Gastrocnemius medialis (tissue), 4 donors: Measurements from ENCODE around the gene DOC2B. TPM values are rescaled to one million over a fixed set of nuclear protein-coding genes. Genes with fewer than 3 reads are reported as not detected.
"Not testable (repeated sequence)": the region's sequence is repeated elsewhere in the genome, so short reads cannot be mapped to it uniquely, and the experiment has no call there.

Experiments
- ATAC-seq, 2 donors: fragments of 150-250 bp; one replicate each; pipeline ENCODE4 v1.9.1; 2016
- DNase-seq, 2 donors: peaks; one replicate each; pipeline ENCODE4 v3.0.0-alpha.2; 2019
- H3K27ac ChIP-seq, 4 donors: fragments of 200-600 bp; sonication (generic); 1 replicate in 1 of 4; 2 replicates in 3 of 4; pipeline ENCODE4 v1.5.1; 2016 to 2018; ENCODE audit warnings: mild to moderate bottlenecking in 2 of 4, moderate library complexity in 1 of 4
- H3K27me3 ChIP-seq, 3 donors: fragments of 200-600 bp; sonication (generic) in 2 of 3; 1 replicate in 1 of 3; 2 replicates in 2 of 3; pipeline versions ENCODE4 v1.5.1 to v1.6.0; 2016 to 2019; ENCODE audit warnings: mild to moderate bottlenecking in 1 of 3, moderate library complexity in 1 of 3
- H3K36me3 ChIP-seq, 2 donors: fragments of 200-600 bp; sonication (generic) in 1 of 2; one replicate each; pipeline ENCODE4 v1.5.1; 2017 to 2018
- H3K4me1 ChIP-seq, 2 donors: fragments of 200-600 bp; sonication (generic) in 1 of 2; one replicate each; pipeline ENCODE4 v1.5.1; 2016 to 2017; ENCODE audit warnings: mild to moderate bottlenecking in 2 of 2
- H3K4me3 ChIP-seq, 4 donors: fragments of 200-600 bp; sonication (generic) in 3 of 4; 1 replicate in 1 of 4; 2 replicates in 3 of 4; pipeline ENCODE4 v1.5.1; 2016 to 2019; ENCODE audit warnings: mild to moderate bottlenecking in 2 of 4
- H3K9me3 ChIP-seq, 3 donors: fragments of 200-600 bp; sonication (generic) in 2 of 3; 1 replicate in 1 of 3; 2 replicates in 2 of 3; pipeline ENCODE4 v1.5.1; 2016 to 2019
- CTCF ChIP-seq, 5 experiments: fragments of 450-650 bp in 3 of 5; fragments of 200-600 bp in 2 of 5; sonication (generic) in 2 of 5; IDR thresholded peaks in 4 of 5; conservative IDR thresholded peaks in 1 of 5; 1 replicate in 4 of 5; 2 replicates in 1 of 5; pipeline ENCODE4 v1.5.1; 2016 to 2019; ENCODE audit warnings: antibody characterized with exemption in 5 of 5, mild to moderate bottlenecking in 3 of 5, moderate library complexity in 3 of 5
- POLR2A ChIP-seq, 2 donors: fragments of 450-650 bp; IDR thresholded peaks; one replicate each; pipeline ENCODE4 v1.6.1; 2017; ENCODE audit warnings: antibody characterized with exemption in 2 of 2, mild to moderate bottlenecking in 2 of 2, moderate library complexity in 2 of 2
- in situ Hi-C, 4 donors: fragments of 200-750 bp; cut with MboI; loops; one replicate each; pipeline versions ENCODE4 v1.15.0 to v1.8.0; 2017; ENCODE audit warnings: low sequenced_read_pairs in 4 of 4
- intact Hi-C: fragments of 100-400 bp; cut with DNase I; formaldehyde crosslinking; loops from one replicate; pipeline ENCODE4 v1.15.1; 2023; ENCODE audit warnings: low total_unique reads
- total RNA-seq, 4 donors: library from RNA; depleted of rRNA; stranded (reverse); fragments of >200 nt; gene quantifications; one replicate each; pipeline versions ENCODE4 v1.1.0 to v1.2.3, GENCODE V29; 2016

The DOC2B gene
- total RNA-seq, 4 donors from 2014 or later: 1.1 to 4.0 (median 3.8) TPM

- DNase-seq (no peak), ATAC-seq (no peak)
- Histone ChIP-seq H3K27me3 (no peaks in the 10 kb centered on the region), H3K4me1 (no peaks in the 10 kb centered on the region), H3K4me3 (no peak overlapping the region), H3K27ac (no peak overlapping the region), H3K9me3 (no peaks in the 10 kb centered on the region), H3K36me3 (no peaks in the 10 kb centered on the region)
- in situ Hi-C loops: no loop called here
- TF ChIP-seq CTCF (IDR thresholded peaks at IDR 0.05 in 4 of 5, conservative IDR thresholded peaks at IDR 0.05 in 1 of 5) (no peak), POLR2A (IDR thresholded peaks at IDR 0.05) (no peak)
- intact Hi-C loops: no loop called here
Observed at GRCh38 chr17:208429-208828, 27.0 kb upstream of the DOC2B start.

GRCh38 chr17:207775-208174 lies 26.3 kb upstream of the DOC2B start:
- DNase-seq (no peak), ATAC-seq (no peak)
- intact Hi-C loops (no loop called here), in situ Hi-C loops (no loop called here)
- Histone ChIP-seq H3K4me1 (no peaks in the 10 kb centered on the region), H3K36me3 (no peaks in the 10 kb centered on the region), H3K4me3 (no peak overlapping the region), H3K9me3 (no peaks in the 10 kb centered on the region), H3K27me3 (no peaks in the 10 kb centered on the region), H3K27ac (no peak overlapping the region)
- TF ChIP-seq POLR2A (IDR thresholded peaks at IDR 0.05) (no peak), CTCF (IDR thresholded peaks at IDR 0.05 in 4 of 5, conservative IDR thresholded peaks at IDR 0.05 in 1 of 5) (no peak)

GRCh38 chr17:206941-207560 lies 25.6 kb upstream of the DOC2B start:
- no peak for ATAC-seq
- in situ Hi-C loops: no loop called here

GRCh38 chr17:206484-206883 lies 25.0 kb upstream of the DOC2B start:
- H3K4me3 ChIP-seq, ATAC-seq, DNase-seq, H3K27ac ChIP-seq, intact Hi-C loops, H3K27me3 ChIP-seq, H3K36me3 ChIP-seq, H3K9me3 ChIP-seq, in situ Hi-C loops, H3K4me1 ChIP-seq: not testable (repeated sequence)

More at GRCh38 chr17:206941-207560, 25.6 kb upstream of the DOC2B start:
- Histone ChIP-seq H3K9me3 (no peaks in the 10 kb centered on the region), H3K27me3 (no peaks in the 10 kb centered on the region), H3K4me3 (no peak overlapping the region), H3K4me1 (no peaks in the 10 kb centered on the region), H3K36me3 (no peaks in the 10 kb centered on the region), H3K27ac (no peak overlapping the region)
- TF ChIP-seq CTCF (IDR thresholded peaks at IDR 0.05 in 4 of 5, conservative IDR thresholded peaks at IDR 0.05 in 1 of 5) (no peak), POLR2A (IDR thresholded peaks at IDR 0.05) (no peak)
- no peak for DNase-seq
- intact Hi-C loops: no loop called here

- intact Hi-C loops (no loop called here), in situ Hi-C loops (no loop called here)
- Histone ChIP-seq H3K9me3 (no peaks in the 10 kb centered on the region), H3K27me3 (no peaks in the 10 kb centered on the region), H3K4me1 (no peaks in the 10 kb centered on the region), H3K36me3 (no peaks in the 10 kb centered on the region), H3K4me3 (no peak overlapping the region), H3K27ac (no peak overlapping the region)
- ATAC-seq (no peak), DNase-seq (no peak)
- no peak for TF ChIP-seq CTCF (IDR thresholded peaks at IDR 0.05 in 4 of 5, conservative IDR thresholded peaks at IDR 0.05 in 1 of 5)
- no peak for TF ChIP-seq POLR2A (IDR thresholded peaks at IDR 0.05)
Observed at GRCh38 chr17:205817-206216, 24.4 kb upstream of the DOC2B start.
